H1 (cell line): Measurements from ENCODE around the gene LRRC8D. TPM values are rescaled to one million over a fixed set of nuclear protein-coding genes. Genes with fewer than 3 reads are reported as not detected.

ENCODE experiments used
- BACH1 ChIP-seq: IDR thresholded peaks from 2 replicates; pipeline ENCODE4 v1.6.1; 2012; ENCODE audit warnings: low read length, improper control_type of control experiment
- CHD1 ChIP-seq: IDR thresholded peaks from 2 replicates; pipeline ENCODE4 v1.6.1; 2012; ENCODE audit warnings: low read depth, low read length, improper control_type of control experiment
- NRF1 ChIP-seq: IDR thresholded peaks from 2 replicates; pipeline ENCODE4 v1.6.1; 2011; ENCODE audit warnings: mild to moderate bottlenecking, low read depth, low read length, improper control_type of control experiment
- PHF8 ChIP-seq: fragments of 200-600 bp; sonication (generic); conservative IDR thresholded peaks from 2 replicates; pipeline ENCODE4 v1.7.1; 2012; ENCODE audit warnings: low read depth, mild to moderate bottlenecking, inconsistent platforms, low read length, moderate library complexity
- POLR2A ChIP-seq, 2 experiments: IDR thresholded peaks; 1 replicate in 1 of 2; 2 replicates in 1 of 2; pipeline ENCODE4 v1.6.1; 2011; ENCODE audit warnings: low read depth in 2 of 2, low read length in 2 of 2, mild to moderate bottlenecking in 2 of 2; ENCODE audit errors: control extremely low read depth in 1 of 2
- SP4 ChIP-seq: IDR thresholded peaks from 2 replicates; pipeline ENCODE4 v1.6.1; 2012; ENCODE audit warnings: low read length, inconsistent platforms
- TAF1 ChIP-seq: IDR thresholded peaks from 2 replicates; pipeline ENCODE4 v1.6.1; 2011; ENCODE audit warnings: mild to moderate bottlenecking, low read depth, low read length
- YY1 ChIP-seq: IDR thresholded peaks from 2 replicates; pipeline ENCODE4 v1.6.1; 2011; ENCODE audit warnings: low read depth, mild to moderate bottlenecking, low read length
- polyA plus RNA-seq, 7 experiments: library from polyadenylated mRNA; depleted of rRNA in 3 of 7; stranded (reverse) in 5 of 7; unstranded in 2 of 7; fragments of >200 nt in 5 of 7; fragments of 200-250 nt in 2 of 7; gene quantifications; 1 replicate in 5 of 7; 2 replicates in 1 of 7; 4 replicates in 1 of 7; pipeline versions ENCODE4 v1.2.1 to v1.2.3, GENCODE V29; 2011 to 2013; ENCODE audit warnings: missing spikeins in 2 of 7, mixed read lengths in 2 of 7
- total RNA-seq: library from RNA; stranded (reverse); fragmentation: NEBNext Ultra II Directional; extraction: Animal tissue kit (Norgen Biotek cat#: 25700); gene quantifications from 2 replicates; pipeline ENCODE4 v1.2.1, GENCODE V29; 2021
- TF ChIP-seq, protein P1 (sequence below): IDR thresholded peaks from 2 replicates; pipeline ENCODE4 v1.6.1; 2011; ENCODE audit warnings: low read depth, mild to moderate bottlenecking, low read length; ENCODE audit not compliant: insufficient read depth
- TF ChIP-seq, protein P2 (sequence below): fragments of 300-600 bp; sonication (generic); IDR thresholded peaks from 2 replicates; pipeline ENCODE4 v1.7.1; 2012; ENCODE audit warnings: low read length, moderate library complexity, mild to moderate bottlenecking, inconsistent platforms; ENCODE audit not compliant: insufficient replicate concordance

LRRC8D gene
- total and polyA plus RNA-seq, 2 of the 8 experiments (the other 6 are each of a cell fraction or from before 2014, with no cell fraction given), result 42.0 to 58.5 TPM

DNA sequence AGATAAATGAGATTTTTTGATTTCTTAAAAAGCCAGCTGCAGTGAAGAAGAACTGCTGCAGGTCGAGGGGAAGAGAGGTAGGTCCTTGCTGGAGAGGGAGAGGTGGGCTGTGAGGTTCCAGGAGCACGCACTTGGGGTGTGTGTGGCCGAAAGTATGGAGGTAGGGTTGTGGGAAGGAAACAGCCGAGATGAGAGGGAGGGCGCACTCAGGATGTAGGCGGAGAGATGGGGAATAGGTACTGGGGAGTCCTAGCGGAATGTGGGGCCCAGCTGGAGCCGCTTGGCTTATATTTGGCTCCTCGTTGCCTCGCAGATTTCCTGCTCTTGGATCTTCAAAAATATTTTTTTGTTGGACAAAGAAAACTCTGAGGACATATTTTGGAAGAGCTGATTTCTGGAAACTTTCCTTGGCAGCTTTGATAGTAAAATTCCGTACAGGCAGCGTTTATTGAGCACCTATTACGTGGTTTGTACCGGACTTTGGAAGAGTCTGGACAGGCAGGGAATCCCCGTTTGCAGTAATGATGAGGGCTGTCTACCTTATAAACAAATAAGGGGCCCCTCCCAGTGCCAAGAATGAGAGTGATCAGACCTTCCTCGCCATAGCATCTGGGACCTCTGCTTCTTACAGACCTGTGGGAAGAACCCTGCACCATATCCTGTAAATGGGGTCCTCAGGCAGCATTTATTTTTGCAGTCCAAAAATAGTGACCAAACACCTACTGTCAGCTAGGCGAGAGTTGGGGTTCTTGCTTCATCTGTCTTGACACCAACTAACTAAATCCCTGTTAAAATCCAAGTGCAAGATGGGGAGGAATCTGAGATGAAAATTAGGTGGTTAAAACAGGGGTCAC is 1.5 kb downstream of the LRRC8D start (continued):
- TF ChIP-seq YY1, result 0 out of 2 replicates have a peak, but pooled peaks have one; percentile 11
- TF ChIP-seq NRF1, result no peak
- peak in 1 of 2 experiments; percentile 55; a peak in 2 of 3 replicates for TF ChIP-seq POLR2A (IDR thresholded peaks at IDR 0.05; ENCODE audit: control extremely low read depth in 1 of 2, low read depth in 2 of 2, low read length in 2 of 2)
- 0 out of 2 replicates have a peak, but pooled peaks have one; percentile 25 for TF ChIP-seq SP4
- TF ChIP-seq, protein P1, sequence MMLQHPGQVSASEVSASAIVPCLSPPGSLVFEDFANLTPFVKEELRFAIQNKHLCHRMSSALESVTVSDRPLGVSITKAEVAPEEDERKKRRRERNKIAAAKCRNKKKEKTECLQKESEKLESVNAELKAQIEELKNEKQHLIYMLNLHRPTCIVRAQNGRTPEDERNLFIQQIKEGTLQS, result no peak
- TF ChIP-seq BACH1, result no peak
- no peak for TF ChIP-seq PHF8
- TF ChIP-seq CHD1, result no peak
- 0 out of 2 replicates have a peak, but pooled peaks have one; percentile 33 for TF ChIP-seq TAF1
- TF ChIP-seq, protein P2, sequence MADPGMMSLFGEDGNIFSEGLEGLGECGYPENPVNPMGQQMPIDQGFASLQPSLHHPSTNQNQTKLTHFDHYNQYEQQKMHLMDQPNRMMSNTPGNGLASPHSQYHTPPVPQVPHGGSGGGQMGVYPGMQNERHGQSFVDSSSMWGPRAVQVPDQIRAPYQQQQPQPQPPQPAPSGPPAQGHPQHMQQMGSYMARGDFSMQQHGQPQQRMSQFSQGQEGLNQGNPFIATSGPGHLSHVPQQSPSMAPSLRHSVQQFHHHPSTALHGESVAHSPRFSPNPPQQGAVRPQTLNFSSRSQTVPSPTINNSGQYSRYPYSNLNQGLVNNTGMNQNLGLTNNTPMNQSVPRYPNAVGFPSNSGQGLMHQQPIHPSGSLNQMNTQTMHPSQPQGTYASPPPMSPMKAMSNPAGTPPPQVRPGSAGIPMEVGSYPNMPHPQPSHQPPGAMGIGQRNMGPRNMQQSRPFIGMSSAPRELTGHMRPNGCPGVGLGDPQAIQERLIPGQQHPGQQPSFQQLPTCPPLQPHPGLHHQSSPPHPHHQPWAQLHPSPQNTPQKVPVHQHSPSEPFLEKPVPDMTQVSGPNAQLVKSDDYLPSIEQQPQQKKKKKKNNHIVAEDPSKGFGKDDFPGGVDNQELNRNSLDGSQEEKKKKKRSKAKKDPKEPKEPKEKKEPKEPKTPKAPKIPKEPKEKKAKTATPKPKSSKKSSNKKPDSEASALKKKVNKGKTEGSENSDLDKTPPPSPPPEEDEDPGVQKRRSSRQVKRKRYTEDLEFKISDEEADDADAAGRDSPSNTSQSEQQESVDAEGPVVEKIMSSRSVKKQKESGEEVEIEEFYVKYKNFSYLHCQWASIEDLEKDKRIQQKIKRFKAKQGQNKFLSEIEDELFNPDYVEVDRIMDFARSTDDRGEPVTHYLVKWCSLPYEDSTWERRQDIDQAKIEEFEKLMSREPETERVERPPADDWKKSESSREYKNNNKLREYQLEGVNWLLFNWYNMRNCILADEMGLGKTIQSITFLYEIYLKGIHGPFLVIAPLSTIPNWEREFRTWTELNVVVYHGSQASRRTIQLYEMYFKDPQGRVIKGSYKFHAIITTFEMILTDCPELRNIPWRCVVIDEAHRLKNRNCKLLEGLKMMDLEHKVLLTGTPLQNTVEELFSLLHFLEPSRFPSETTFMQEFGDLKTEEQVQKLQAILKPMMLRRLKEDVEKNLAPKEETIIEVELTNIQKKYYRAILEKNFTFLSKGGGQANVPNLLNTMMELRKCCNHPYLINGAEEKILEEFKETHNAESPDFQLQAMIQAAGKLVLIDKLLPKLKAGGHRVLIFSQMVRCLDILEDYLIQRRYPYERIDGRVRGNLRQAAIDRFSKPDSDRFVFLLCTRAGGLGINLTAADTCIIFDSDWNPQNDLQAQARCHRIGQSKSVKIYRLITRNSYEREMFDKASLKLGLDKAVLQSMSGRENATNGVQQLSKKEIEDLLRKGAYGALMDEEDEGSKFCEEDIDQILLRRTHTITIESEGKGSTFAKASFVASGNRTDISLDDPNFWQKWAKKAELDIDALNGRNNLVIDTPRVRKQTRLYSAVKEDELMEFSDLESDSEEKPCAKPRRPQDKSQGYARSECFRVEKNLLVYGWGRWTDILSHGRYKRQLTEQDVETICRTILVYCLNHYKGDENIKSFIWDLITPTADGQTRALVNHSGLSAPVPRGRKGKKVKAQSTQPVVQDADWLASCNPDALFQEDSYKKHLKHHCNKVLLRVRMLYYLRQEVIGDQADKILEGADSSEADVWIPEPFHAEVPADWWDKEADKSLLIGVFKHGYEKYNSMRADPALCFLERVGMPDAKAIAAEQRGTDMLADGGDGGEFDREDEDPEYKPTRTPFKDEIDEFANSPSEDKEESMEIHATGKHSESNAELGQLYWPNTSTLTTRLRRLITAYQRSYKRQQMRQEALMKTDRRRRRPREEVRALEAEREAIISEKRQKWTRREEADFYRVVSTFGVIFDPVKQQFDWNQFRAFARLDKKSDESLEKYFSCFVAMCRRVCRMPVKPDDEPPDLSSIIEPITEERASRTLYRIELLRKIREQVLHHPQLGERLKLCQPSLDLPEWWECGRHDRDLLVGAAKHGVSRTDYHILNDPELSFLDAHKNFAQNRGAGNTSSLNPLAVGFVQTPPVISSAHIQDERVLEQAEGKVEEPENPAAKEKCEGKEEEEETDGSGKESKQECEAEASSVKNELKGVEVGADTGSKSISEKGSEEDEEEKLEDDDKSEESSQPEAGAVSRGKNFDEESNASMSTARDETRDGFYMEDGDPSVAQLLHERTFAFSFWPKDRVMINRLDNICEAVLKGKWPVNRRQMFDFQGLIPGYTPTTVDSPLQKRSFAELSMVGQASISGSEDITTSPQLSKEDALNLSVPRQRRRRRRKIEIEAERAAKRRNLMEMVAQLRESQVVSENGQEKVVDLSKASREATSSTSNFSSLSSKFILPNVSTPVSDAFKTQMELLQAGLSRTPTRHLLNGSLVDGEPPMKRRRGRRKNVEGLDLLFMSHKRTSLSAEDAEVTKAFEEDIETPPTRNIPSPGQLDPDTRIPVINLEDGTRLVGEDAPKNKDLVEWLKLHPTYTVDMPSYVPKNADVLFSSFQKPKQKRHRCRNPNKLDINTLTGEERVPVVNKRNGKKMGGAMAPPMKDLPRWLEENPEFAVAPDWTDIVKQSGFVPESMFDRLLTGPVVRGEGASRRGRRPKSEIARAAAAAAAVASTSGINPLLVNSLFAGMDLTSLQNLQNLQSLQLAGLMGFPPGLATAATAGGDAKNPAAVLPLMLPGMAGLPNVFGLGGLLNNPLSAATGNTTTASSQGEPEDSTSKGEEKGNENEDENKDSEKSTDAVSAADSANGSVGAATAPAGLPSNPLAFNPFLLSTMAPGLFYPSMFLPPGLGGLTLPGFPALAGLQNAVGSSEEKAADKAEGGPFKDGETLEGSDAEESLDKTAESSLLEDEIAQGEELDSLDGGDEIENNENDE, result no peak
